ENCODE measurements around the gene VLDLR.

The VLDLR gene

GRCh38 chr9:2625427-2625826 lies 3.8 kb downstream of the VLDLR start:
- H3K4me1 ChIP-seq: peaks cover 0 to 33% (median 20%) of the 10 kb centered on the region in 4 donors
- no peaks in the 10 kb centered on the region for H3K36me3 ChIP-seq
- no peaks in the 10 kb centered on the region for H3K9me3 ChIP-seq
- intact Hi-C loops (cut with DNase I; ENCODE audit: low total_unique reads): loop anchor here (5.0 to 10.0 kb wide), 3 partner anchors 207 to 899 kb away; partner anchors contain the start of genes RFX3 and SMARCA2
- no peak overlapping the region for H3K4me3 ChIP-seq
- no peaks in the 10 kb centered on the region for H3K27me3 ChIP-seq
- no peak for DNase-seq
- H3K27ac ChIP-seq: no peak overlapping the region
- TF ChIP-seq, protein P1, sequence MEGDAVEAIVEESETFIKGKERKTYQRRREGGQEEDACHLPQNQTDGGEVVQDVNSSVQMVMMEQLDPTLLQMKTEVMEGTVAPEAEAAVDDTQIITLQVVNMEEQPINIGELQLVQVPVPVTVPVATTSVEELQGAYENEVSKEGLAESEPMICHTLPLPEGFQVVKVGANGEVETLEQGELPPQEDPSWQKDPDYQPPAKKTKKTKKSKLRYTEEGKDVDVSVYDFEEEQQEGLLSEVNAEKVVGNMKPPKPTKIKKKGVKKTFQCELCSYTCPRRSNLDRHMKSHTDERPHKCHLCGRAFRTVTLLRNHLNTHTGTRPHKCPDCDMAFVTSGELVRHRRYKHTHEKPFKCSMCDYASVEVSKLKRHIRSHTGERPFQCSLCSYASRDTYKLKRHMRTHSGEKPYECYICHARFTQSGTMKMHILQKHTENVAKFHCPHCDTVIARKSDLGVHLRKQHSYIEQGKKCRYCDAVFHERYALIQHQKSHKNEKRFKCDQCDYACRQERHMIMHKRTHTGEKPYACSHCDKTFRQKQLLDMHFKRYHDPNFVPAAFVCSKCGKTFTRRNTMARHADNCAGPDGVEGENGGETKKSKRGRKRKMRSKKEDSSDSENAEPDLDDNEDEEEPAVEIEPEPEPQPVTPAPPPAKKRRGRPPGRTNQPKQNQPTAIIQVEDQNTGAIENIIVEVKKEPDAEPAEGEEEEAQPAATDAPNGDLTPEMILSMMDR (IDR thresholded peaks at IDR 0.05): no peak

DNA sequence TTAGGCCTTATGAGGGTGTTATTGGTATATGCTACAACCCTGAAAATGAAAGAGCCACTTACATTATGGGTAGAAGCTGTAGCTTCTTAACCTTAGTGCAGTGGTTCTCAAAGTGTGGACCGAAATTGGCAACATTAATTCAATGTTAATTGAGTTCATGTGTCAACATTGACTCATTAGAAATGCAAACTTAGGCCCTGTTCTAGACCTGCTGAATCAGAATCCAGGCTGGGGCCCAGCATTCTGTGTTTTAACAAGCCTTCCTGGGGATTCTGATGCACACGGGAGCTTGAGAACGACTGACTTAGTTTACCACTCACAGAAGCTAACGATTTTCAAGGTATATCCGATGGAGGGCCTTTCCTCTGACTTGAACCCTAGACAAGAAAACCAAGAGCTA lies 7.3 kb downstream of the VLDLR start:
- H3K4me3 ChIP-seq: no peak overlapping the region
- H3K27ac ChIP-seq: peak overlapping the region; percentile 51 to 69
- H3K36me3 ChIP-seq: no peaks in the 10 kb centered on the region
- H3K4me1 ChIP-seq: peaks cover 0 to 40% (median 10%) of the 10 kb centered on the region in 4 donors
- no peak for DNase-seq
- no peaks in the 10 kb centered on the region for H3K27me3 ChIP-seq
- intact Hi-C loops (cut with DNase I; ENCODE audit: low total_unique reads): loop anchor here (5.0 to 10.0 kb wide), 3 partner anchors 203 to 896 kb away; partner anchors contain the start of genes RFX3 and SMARCA2
- TF ChIP-seq, protein P1 (IDR thresholded peaks at IDR 0.05): no peak
- no peaks in the 10 kb centered on the region for H3K9me3 ChIP-seq

DNA sequence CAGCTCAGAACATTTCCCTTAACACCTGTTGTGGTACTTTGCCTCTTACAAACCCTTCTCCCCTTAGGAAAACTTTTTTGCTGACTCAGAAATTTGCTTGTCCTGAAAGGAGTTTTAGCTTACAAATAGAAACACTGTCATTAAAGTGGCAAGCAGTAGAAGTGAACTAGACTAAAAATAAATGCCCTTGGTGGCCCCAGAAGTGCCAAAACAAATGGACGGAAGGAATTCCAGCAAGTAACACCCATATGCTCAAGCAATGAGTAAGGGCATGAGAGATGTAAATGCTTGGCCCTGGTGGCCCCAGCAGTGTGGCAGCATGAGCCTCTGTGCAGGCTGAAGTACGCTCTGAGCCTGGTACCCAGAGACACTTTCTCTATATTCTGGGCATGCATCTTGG lies 8.6 kb downstream of the VLDLR start:
- H3K27ac ChIP-seq: peak overlapping the region; percentile 51 to 69
- no peak for DNase-seq
- no peak overlapping the region for H3K4me3 ChIP-seq
- no peaks in the 10 kb centered on the region for H3K36me3 ChIP-seq
- H3K9me3 ChIP-seq: no peaks in the 10 kb centered on the region
- H3K4me1 ChIP-seq: peaks cover 0 to 44% (median 9%) of the 10 kb centered on the region in 4 donors
- TF ChIP-seq, protein P1 (IDR thresholded peaks at IDR 0.05): no peak
- no peaks in the 10 kb centered on the region for H3K27me3 ChIP-seq
- intact Hi-C loops (cut with DNase I; ENCODE audit: low total_unique reads): no loop called here

- DNase-seq: no peak
- H3K36me3 ChIP-seq: peaks cover 0 to 4% (median 0%) of the 10 kb centered on the region in 3 donors
- no peaks in the 10 kb centered on the region for H3K9me3 ChIP-seq
- no peak overlapping the region for H3K27ac ChIP-seq
- TF ChIP-seq, protein P1 (IDR thresholded peaks at IDR 0.05): no peak
- no peak overlapping the region for H3K4me3 ChIP-seq
- H3K27me3 ChIP-seq: no peaks in the 10 kb centered on the region
- intact Hi-C loops (cut with DNase I; ENCODE audit: low total_unique reads): no loop called here
- peaks cover 0 to 44% (median 9%) of the 10 kb centered on the region in 4 donors for H3K4me1 ChIP-seq
Measured at GRCh38 chr9:2631263-2631662, 9.7 kb downstream of the VLDLR start.

DNA sequence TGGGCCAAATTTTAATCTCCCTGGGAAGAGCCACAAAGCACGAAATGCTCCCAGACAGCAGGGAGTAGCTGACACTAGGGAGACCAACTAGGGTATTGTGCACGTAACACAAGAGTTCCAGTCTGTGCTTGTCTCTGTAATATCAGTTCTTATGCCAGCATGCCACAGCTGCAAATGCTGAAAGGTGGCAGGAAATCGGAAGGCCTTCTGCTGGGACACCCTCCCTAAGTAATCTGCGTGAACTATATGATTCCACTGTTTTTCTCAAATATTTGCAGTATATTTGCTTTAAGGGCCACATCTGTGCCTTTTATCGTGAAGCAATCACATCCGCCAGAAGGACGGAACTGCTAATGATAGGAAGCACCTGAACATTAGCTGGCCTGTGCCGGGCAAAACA lies 12.6 kb downstream of the VLDLR start:
- Histone ChIP-seq H3K4me3 (no peak overlapping the region), H3K9me3 (no peaks in the 10 kb centered on the region), H3K4me1 (peaks cover 0 to 40% (median 9%) of the 10 kb centered on the region in 4 donors), H3K36me3 (peaks cover 0 to 5% (median 0%) of the 10 kb centered on the region in 3 donors), H3K27ac (no peak overlapping the region), H3K27me3 (no peaks in the 10 kb centered on the region)
- TF ChIP-seq, protein P1 (IDR thresholded peaks at IDR 0.05): no peak
- intact Hi-C loops (cut with DNase I; ENCODE audit: low total_unique reads): no loop called here
- no peak for DNase-seq

DNA sequence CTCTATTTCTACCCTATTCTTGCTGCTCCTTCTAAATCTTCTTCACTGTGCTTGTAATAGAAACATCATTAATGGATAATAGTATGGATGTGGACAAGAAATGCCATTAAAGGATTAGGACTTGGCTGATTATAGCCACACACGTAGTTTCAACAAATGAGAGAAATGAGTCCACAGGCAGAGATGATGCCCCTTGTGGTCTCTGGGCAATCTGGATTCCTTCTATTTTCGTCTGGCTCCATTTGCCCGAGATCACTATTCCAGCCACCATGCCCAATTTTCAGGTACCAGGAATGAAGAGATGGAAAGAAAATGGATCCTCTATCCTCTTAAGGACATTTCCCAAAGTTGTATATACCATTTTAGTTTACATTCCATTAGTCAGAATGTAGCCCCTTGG lies 13.2 kb downstream of the VLDLR start:
- Histone ChIP-seq H3K27me3 (no peaks in the 10 kb centered on the region), H3K27ac (no peak overlapping the region), H3K4me1 (peaks cover 0 to 33% (median 6%) of the 10 kb centered on the region in 4 donors), H3K36me3 (peaks cover 0 to 5% (median 0%) of the 10 kb centered on the region in 3 donors), H3K4me3 (no peak overlapping the region), H3K9me3 (no peaks in the 10 kb centered on the region)
- DNase-seq: no peak
- intact Hi-C loops (cut with DNase I; ENCODE audit: low total_unique reads): no loop called here
- TF ChIP-seq, protein P1 (IDR thresholded peaks at IDR 0.05): no peak
